ENCODE measurements around the gene RBM5. TPM values are rescaled to one million over a fixed set of nuclear protein-coding genes. Genes with fewer than 3 reads are reported as not detected.

Gene RBM5
- total RNA-seq, 1 donor from 2014 or later = 124 TPM

DNA sequence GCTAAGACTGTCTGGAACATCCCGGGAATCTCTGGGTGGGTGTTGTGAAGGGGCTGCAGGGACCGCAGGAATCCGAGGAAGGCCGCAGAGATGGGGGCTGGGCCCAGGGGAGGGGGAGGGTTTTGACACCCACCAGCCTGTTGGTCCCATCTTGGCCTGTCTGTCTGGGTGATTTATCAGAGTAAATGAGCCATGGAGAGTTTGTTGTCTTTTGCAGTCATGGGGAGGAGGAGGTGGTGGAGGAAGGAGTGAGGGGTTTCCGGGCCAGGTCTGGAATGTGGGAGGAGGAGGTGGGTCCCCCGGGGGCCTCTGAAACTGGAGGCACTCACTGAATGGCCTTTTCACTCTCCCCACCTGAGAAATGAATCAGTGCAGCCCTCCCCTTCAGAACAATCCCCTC is 77.9 kb downstream of the RBM5 start:
- TF ChIP-seq, protein P1, sequence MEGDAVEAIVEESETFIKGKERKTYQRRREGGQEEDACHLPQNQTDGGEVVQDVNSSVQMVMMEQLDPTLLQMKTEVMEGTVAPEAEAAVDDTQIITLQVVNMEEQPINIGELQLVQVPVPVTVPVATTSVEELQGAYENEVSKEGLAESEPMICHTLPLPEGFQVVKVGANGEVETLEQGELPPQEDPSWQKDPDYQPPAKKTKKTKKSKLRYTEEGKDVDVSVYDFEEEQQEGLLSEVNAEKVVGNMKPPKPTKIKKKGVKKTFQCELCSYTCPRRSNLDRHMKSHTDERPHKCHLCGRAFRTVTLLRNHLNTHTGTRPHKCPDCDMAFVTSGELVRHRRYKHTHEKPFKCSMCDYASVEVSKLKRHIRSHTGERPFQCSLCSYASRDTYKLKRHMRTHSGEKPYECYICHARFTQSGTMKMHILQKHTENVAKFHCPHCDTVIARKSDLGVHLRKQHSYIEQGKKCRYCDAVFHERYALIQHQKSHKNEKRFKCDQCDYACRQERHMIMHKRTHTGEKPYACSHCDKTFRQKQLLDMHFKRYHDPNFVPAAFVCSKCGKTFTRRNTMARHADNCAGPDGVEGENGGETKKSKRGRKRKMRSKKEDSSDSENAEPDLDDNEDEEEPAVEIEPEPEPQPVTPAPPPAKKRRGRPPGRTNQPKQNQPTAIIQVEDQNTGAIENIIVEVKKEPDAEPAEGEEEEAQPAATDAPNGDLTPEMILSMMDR (IDR thresholded peaks at IDR 0.05; ENCODE audit: insufficient read depth, low read depth, low read length) = no peak
- TF ChIP-seq EZH2 (IDR thresholded peaks at IDR 0.05; ENCODE audit: insufficient read depth, low read length) = no peak
- no peak overlapping the region for H2AFZ ChIP-seq (ENCODE audit: low read depth, low read length)
- H3K27me3 ChIP-seq (ENCODE audit: insufficient read depth, low read length) = no peaks in the 10 kb centered on the region
- H3K36me3 Mint-ChIP-seq (ENCODE audit: low read depth, unreplicated experiment) = peaks cover 2% of the 10 kb centered on the region
- peaks cover 22% of the 10 kb centered on the region for H3K27me3 Mint-ChIP-seq (ENCODE audit: low read depth, unreplicated experiment)
- peak overlapping the region; percentile 13 for H3K9ac ChIP-seq (ENCODE audit: low read length)
- no peak overlapping the region for H3K4me3 Mint-ChIP-seq (ENCODE audit: unreplicated experiment)
- H3K9me3 Mint-ChIP-seq (ENCODE audit: unreplicated experiment) = no peaks in the 10 kb centered on the region
- H3K79me2 ChIP-seq (ENCODE audit: insufficient read depth, low read length) = no peaks in the 10 kb centered on the region
- H3K36me3 ChIP-seq (ENCODE audit: insufficient read depth, low read length) = no peaks in the 10 kb centered on the region
- H3K27ac Mint-ChIP-seq (ENCODE audit: unreplicated experiment) = no peak overlapping the region
- peak overlapping the region; percentile 70 for H3K4me2 ChIP-seq (ENCODE audit: low read length)
- DNase-seq (ENCODE audit: low read depth) (peak; percentile 64), FAIRE-seq (no peak)
- H3K9me3 ChIP-seq (ENCODE audit: insufficient read depth, low read depth, low read length) = no peaks in the 10 kb centered on the region
- no peak overlapping the region for H3K4me3 ChIP-seq (ENCODE audit: insufficient read depth, low read depth, low read length)
- H3K4me1 Mint-ChIP-seq (ENCODE audit: low read depth, unreplicated experiment) = peaks cover 8% of the 10 kb centered on the region
- H3K4me1 ChIP-seq (ENCODE audit: insufficient read depth, low read length) = peaks cover 60% of the 10 kb centered on the region
- H4K20me1 ChIP-seq (ENCODE audit: insufficient read depth, low read length) = peaks cover 4% of the 10 kb centered on the region
- peak overlapping the region; percentile 23 for H3K27ac ChIP-seq (ENCODE audit: low read depth, low read length)

DNA sequence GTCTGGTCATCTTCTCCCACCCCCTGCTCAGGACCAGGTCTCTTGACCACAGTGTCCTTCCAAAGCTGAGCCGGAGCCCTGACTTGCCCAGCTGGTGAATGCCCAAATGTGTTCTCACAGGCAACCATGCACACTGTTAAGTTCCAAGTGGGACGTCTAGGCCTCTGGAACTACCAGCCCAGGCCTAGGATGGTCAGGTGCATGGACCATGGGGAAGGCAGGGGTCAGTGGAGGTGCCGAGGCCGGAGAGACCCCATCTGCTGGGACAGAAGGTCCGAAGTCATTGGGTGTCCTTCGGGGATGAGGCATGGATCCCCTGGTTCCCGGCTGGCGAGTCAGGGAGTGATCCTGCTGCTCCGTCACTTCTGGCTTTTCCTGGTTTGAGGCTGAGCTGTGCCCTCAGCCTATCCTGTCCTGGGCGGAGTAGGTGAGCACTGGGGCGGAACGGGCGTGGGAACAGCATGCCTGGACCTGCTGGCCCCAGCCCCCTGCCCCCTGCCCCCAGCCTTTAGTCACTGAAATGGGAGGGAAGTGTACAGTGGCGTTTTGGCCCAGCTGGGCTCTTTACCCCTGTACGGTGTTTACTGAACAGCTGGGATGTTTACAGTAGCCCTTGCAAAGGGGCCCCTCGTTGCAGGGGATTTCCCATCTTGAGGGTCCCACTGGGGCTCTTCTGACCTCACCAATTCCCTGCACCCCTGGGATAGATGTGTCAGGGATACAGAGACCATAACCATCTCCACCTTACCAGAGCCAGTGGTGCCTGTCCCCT is 78.5 kb downstream of the RBM5 start:
- peak; percentile 36 for DNase-seq (ENCODE audit: low read depth)
- Histone ChIP-seq H3K36me3 (ENCODE audit: insufficient read depth, low read length) (no peaks in the 10 kb centered on the region), H3K27me3 (ENCODE audit: insufficient read depth, low read length) (no peaks in the 10 kb centered on the region), H3K9me3 (ENCODE audit: insufficient read depth, low read depth, low read length) (no peaks in the 10 kb centered on the region), H3K4me2 (ENCODE audit: low read length) (peak overlapping the region; percentile 70), H2AFZ (ENCODE audit: low read depth, low read length) (no peak overlapping the region), H3K9ac (ENCODE audit: low read length) (peak overlapping the region; percentile 11), H3K79me2 (ENCODE audit: insufficient read depth, low read length) (no peaks in the 10 kb centered on the region), H3K4me3 (ENCODE audit: insufficient read depth, low read depth, low read length) (no peak overlapping the region), H4K20me1 (ENCODE audit: insufficient read depth, low read length) (peaks cover 4% of the 10 kb centered on the region), H3K27ac (ENCODE audit: low read depth, low read length) (peak overlapping the region; percentile 23), H3K4me1 (ENCODE audit: insufficient read depth, low read length) (peaks cover 60% of the 10 kb centered on the region)
- Mint-ChIP-seq H3K4me1 (ENCODE audit: low read depth, unreplicated experiment) (peaks cover 8% of the 10 kb centered on the region), H3K36me3 (ENCODE audit: low read depth, unreplicated experiment) (peaks cover 2% of the 10 kb centered on the region), H3K4me3 (ENCODE audit: unreplicated experiment) (no peak overlapping the region), H3K27ac (ENCODE audit: unreplicated experiment) (no peak overlapping the region), H3K9me3 (ENCODE audit: unreplicated experiment) (no peaks in the 10 kb centered on the region), H3K27me3 (ENCODE audit: low read depth, unreplicated experiment) (peaks cover 17% of the 10 kb centered on the region)
- TF ChIP-seq, protein P1 (IDR thresholded peaks at IDR 0.05; ENCODE audit: insufficient read depth, low read depth, low read length) = no peak
- TF ChIP-seq EZH2 (IDR thresholded peaks at IDR 0.05; ENCODE audit: insufficient read depth, low read length) = no peak
- FAIRE-seq = no peak

DNA sequence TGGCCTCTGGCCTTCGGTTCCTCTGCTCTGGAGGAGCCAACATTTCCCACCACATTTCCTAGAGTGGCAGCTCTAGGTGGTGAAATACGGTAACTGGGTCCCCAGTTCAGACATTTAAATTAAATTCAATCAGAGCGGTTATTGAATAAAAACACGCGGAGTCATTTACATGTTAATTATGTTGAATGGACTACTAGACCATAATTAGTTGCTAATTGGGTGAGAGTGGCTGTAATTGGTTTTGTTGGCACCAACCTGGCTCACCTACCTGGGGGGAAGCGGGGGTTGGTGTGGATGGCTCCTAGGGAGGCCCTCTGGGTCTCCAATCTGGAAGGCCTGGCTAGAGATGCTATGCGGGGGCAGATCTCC is 79.1 kb downstream of the RBM5 start:
- DNase-seq (ENCODE audit: low read depth) = no peak
- no peak overlapping the region for H3K9ac ChIP-seq (ENCODE audit: low read length)
- peak overlapping the region; percentile 45 for H3K4me3 Mint-ChIP-seq (ENCODE audit: unreplicated experiment)
- H3K27me3 Mint-ChIP-seq (ENCODE audit: low read depth, unreplicated experiment) = peaks cover 11% of the 10 kb centered on the region
- H3K4me1 Mint-ChIP-seq (ENCODE audit: low read depth, unreplicated experiment) = peaks cover 8% of the 10 kb centered on the region
- H3K9me3 ChIP-seq (ENCODE audit: insufficient read depth, low read depth, low read length) = no peaks in the 10 kb centered on the region
- no peaks in the 10 kb centered on the region for H3K27me3 ChIP-seq (ENCODE audit: insufficient read depth, low read length)
- H3K27ac Mint-ChIP-seq (ENCODE audit: unreplicated experiment) = no peak overlapping the region
- no peak for TF ChIP-seq EZH2 (IDR thresholded peaks at IDR 0.05; ENCODE audit: insufficient read depth, low read length)
- TF ChIP-seq, protein P1 (IDR thresholded peaks at IDR 0.05; ENCODE audit: insufficient read depth, low read depth, low read length) = no peak
- H3K27ac ChIP-seq (ENCODE audit: low read depth, low read length) = no peak overlapping the region
- H3K36me3 ChIP-seq (ENCODE audit: insufficient read depth, low read length) = no peaks in the 10 kb centered on the region
- no peaks in the 10 kb centered on the region for H3K9me3 Mint-ChIP-seq (ENCODE audit: unreplicated experiment)
- H3K4me2 ChIP-seq (ENCODE audit: low read length) = no peak overlapping the region
- no peak overlapping the region for H3K4me3 ChIP-seq (ENCODE audit: insufficient read depth, low read depth, low read length)
- H3K36me3 Mint-ChIP-seq (ENCODE audit: low read depth, unreplicated experiment) = peaks cover 2% of the 10 kb centered on the region
- no peak overlapping the region for H2AFZ ChIP-seq (ENCODE audit: low read depth, low read length)
- H3K79me2 ChIP-seq (ENCODE audit: insufficient read depth, low read length) = no peaks in the 10 kb centered on the region
- peaks cover 60% of the 10 kb centered on the region for H3K4me1 ChIP-seq (ENCODE audit: insufficient read depth, low read length)
- no peak for FAIRE-seq
- H4K20me1 ChIP-seq (ENCODE audit: insufficient read depth, low read length) = peaks cover 4% of the 10 kb centered on the region
